LNCaP clone FGC (cell line): ENCODE measurements around the gene MIA2.
"Not testable (repeated sequence)": the region's sequence is repeated elsewhere in the genome, so short reads cannot be mapped to it uniquely, and the experiment has no call there.

Source experiments
- DNase-seq: peaks from one replicate; pipeline ENCODE4 v3.0.0-alpha.2; 2011; ENCODE audit warnings: low read depth
- H3K4me3 ChIP-seq: 2 replicates; pipeline ENCODE4 v1.5.1; 2011; ENCODE audit warnings: mild to moderate bottlenecking, low read depth, low read length, control low read depth
- CTCF ChIP-seq: IDR thresholded peaks from 2 replicates; pipeline ENCODE4 v1.5.1; 2012; ENCODE audit warnings: mild to moderate bottlenecking; ENCODE audit not compliant: control insufficient read depth, insufficient read depth; ENCODE audit errors: extremely low read depth

The MIA2 gene

GRCh38 chr14:39211109-39211741 is 22.5 kb upstream of the MIA2 start:
- TF ChIP-seq CTCF, result no peak
- H3K4me3 ChIP-seq, result no peak overlapping the region
- DNase-seq, result no peak

- no peak for DNase-seq
- H3K4me3 ChIP-seq, result no peak overlapping the region
- TF ChIP-seq CTCF, result no peak
These were observed 21.7 kb upstream of the MIA2 start for GRCh38 chr14:39212034-39212433.

GRCh38 chr14:39212693-39213092 is 21.0 kb upstream of the MIA2 start:
- DNase-seq, result no peak
- no peak for TF ChIP-seq CTCF
- no peak overlapping the region for H3K4me3 ChIP-seq

GRCh38 chr14:39217214-39217879 is 16.4 kb upstream of the MIA2 start:
- TF ChIP-seq CTCF, result no peak
- DNase-seq, result no peak
- H3K4me3 ChIP-seq, result no peak overlapping the region

GRCh38 chr14:39218171-39218769 is 15.4 kb upstream of the MIA2 start:
- TF ChIP-seq CTCF, result no peak
- DNase-seq, result no peak
- no peak overlapping the region for H3K4me3 ChIP-seq

- H3K4me3 ChIP-seq, result no peak overlapping the region
- no peak for DNase-seq
- TF ChIP-seq CTCF, result no peak
These were observed 14.6 kb upstream of the MIA2 start for GRCh38 chr14:39219075-39219499.

DNA sequence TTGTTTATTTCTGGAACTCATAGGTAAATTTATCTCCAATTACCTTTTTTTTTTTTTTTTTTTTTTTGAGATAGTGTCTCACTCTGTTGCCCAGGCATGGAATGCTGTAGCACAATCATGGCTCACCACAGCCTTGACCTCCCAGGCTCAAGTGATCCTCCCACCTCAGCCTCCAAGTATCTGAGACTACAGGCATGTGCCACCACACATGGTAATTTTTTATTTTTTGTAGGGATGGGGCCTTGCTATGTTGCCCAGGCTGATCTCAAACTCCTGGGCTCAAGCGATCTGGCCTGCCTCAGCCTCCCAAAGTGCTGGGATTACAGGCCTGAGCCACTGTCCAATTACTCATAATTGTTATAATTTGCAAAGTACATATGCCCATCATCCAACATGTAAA is 13.2 kb upstream of the MIA2 start:
- H3K4me3 ChIP-seq, result not testable (repeated sequence)

More for the DNA sequence above, 13.2 kb upstream of the MIA2 start:
- not testable (repeated sequence) for DNase-seq
